HL-60 (cell line): ENCODE data around the gene CHCHD6.

ENCODE experiments used
- DNase-seq, 2 experiments: peaks; one replicate each; pipeline ENCODE4 v3.0.0-alpha.2; 2010 to 2020; ENCODE audit warnings: low read depth in 1 of 2, low spot score in 1 of 2
- H3K27ac ChIP-seq: fragments of 250-450 bp; sonication (Bioruptor Pico); replicated peaks from 2 replicates; pipeline ENCODE4 v1.5.1; 2020; ENCODE audit warnings: mild to moderate bottlenecking, moderate library complexity
- H3K27me3 ChIP-seq: fragments of 250-450 bp; sonication (Bioruptor Pico); 2 replicates; pipeline ENCODE4 v1.5.1; 2021; ENCODE audit warnings: mild to moderate bottlenecking, moderate library complexity; ENCODE audit not compliant: insufficient read depth, poor library complexity, severe bottlenecking
- H3K4me3 ChIP-seq: replicated peaks from 2 replicates; pipeline ENCODE4 v1.5.1; 2011; ENCODE audit warnings: mild to moderate bottlenecking, control low read depth, low read length; ENCODE audit not compliant: insufficient read depth
- GABPA ChIP-seq: IDR thresholded peaks from 2 replicates; pipeline ENCODE4 v1.6.1; 2012; ENCODE audit warnings: low read depth
- POLR2AphosphoS5 ChIP-seq: IDR thresholded peaks from 2 replicates; pipeline ENCODE4 v1.6.1; 2012; ENCODE audit warnings: low read depth
- SPI1 ChIP-seq: IDR thresholded peaks from 2 replicates; pipeline ENCODE4 v1.6.1; 2012; ENCODE audit warnings: low read depth, mild to moderate bottlenecking, borderline replicate concordance
- TF ChIP-seq, protein P1 (sequence below): IDR thresholded peaks from one replicate; pipeline ENCODE4 v1.5.1; 2011; ENCODE audit warnings: low read length, control low read depth, inconsistent platforms; ENCODE audit not compliant: insufficient read depth
- TF ChIP-seq, protein P2 (sequence below): IDR thresholded peaks from 2 replicates; pipeline ENCODE4 v1.6.1; 2012; ENCODE audit warnings: low read depth; ENCODE audit not compliant: insufficient replicate concordance

The CHCHD6 gene

DNA sequence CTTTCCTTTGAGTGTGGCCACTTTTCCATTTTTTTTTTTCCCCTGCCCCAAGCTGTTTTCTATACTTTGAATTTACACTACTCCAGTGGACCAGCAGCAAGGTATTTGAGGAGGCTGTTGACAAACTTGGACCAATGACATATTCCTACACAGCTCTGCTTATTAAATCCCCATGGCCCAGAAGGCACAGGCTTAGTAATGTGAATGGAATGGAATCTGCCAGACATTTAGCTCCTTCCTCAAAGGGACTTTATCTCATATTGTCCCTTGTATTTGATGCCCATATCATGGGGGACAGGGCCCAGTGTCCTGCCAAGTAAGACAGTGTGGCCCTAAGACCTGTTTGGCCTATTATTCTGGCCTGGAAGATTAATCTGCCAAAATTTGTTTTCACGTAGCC lies 107.5 kb downstream of the CHCHD6 start:
- no peak overlapping the region for H3K27ac ChIP-seq
- no peak overlapping the region for H3K4me3 ChIP-seq
- no peaks in the 10 kb centered on the region for H3K27me3 ChIP-seq
- DNase-seq, result no peak
- TF ChIP-seq POLR2AphosphoS5 (no peak), GABPA (no peak), SPI1 (no peak)
- TF ChIP-seq, protein P1, sequence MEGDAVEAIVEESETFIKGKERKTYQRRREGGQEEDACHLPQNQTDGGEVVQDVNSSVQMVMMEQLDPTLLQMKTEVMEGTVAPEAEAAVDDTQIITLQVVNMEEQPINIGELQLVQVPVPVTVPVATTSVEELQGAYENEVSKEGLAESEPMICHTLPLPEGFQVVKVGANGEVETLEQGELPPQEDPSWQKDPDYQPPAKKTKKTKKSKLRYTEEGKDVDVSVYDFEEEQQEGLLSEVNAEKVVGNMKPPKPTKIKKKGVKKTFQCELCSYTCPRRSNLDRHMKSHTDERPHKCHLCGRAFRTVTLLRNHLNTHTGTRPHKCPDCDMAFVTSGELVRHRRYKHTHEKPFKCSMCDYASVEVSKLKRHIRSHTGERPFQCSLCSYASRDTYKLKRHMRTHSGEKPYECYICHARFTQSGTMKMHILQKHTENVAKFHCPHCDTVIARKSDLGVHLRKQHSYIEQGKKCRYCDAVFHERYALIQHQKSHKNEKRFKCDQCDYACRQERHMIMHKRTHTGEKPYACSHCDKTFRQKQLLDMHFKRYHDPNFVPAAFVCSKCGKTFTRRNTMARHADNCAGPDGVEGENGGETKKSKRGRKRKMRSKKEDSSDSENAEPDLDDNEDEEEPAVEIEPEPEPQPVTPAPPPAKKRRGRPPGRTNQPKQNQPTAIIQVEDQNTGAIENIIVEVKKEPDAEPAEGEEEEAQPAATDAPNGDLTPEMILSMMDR, result no peak
- TF ChIP-seq, protein P2, sequence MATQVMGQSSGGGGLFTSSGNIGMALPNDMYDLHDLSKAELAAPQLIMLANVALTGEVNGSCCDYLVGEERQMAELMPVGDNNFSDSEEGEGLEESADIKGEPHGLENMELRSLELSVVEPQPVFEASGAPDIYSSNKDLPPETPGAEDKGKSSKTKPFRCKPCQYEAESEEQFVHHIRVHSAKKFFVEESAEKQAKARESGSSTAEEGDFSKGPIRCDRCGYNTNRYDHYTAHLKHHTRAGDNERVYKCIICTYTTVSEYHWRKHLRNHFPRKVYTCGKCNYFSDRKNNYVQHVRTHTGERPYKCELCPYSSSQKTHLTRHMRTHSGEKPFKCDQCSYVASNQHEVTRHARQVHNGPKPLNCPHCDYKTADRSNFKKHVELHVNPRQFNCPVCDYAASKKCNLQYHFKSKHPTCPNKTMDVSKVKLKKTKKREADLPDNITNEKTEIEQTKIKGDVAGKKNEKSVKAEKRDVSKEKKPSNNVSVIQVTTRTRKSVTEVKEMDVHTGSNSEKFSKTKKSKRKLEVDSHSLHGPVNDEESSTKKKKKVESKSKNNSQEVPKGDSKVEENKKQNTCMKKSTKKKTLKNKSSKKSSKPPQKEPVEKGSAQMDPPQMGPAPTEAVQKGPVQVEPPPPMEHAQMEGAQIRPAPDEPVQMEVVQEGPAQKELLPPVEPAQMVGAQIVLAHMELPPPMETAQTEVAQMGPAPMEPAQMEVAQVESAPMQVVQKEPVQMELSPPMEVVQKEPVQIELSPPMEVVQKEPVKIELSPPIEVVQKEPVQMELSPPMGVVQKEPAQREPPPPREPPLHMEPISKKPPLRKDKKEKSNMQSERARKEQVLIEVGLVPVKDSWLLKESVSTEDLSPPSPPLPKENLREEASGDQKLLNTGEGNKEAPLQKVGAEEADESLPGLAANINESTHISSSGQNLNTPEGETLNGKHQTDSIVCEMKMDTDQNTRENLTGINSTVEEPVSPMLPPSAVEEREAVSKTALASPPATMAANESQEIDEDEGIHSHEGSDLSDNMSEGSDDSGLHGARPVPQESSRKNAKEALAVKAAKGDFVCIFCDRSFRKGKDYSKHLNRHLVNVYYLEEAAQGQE, result no peak

DNA sequence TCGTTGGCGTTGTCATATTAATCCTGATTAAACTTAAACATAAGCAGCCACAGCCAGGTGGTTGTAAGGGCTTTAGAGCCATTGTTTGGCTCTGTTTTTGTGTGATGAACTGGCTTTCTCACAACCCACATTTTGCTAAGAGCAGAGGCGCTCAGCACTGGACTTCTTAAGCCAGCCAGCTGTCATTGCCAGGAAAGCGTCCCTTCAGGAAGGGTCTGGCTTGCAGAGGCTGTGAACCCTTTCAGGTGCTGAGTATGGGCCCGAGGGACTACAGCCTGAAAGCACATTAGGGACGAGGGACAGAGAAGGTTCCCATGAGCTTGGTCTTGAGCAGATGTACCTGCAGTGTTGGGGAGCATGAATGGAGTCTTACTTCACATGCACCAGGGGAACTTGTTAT lies 112.3 kb downstream of the CHCHD6 start:
- no peak for DNase-seq
- TF ChIP-seq GABPA (no peak), SPI1 (no peak), POLR2AphosphoS5 (no peak)
- TF ChIP-seq, protein P2, result no peak
- TF ChIP-seq, protein P1, result no peak
- no peaks in the 10 kb centered on the region for H3K27me3 ChIP-seq
- H3K4me3 ChIP-seq, result no peak overlapping the region
- no peak overlapping the region for H3K27ac ChIP-seq

DNA sequence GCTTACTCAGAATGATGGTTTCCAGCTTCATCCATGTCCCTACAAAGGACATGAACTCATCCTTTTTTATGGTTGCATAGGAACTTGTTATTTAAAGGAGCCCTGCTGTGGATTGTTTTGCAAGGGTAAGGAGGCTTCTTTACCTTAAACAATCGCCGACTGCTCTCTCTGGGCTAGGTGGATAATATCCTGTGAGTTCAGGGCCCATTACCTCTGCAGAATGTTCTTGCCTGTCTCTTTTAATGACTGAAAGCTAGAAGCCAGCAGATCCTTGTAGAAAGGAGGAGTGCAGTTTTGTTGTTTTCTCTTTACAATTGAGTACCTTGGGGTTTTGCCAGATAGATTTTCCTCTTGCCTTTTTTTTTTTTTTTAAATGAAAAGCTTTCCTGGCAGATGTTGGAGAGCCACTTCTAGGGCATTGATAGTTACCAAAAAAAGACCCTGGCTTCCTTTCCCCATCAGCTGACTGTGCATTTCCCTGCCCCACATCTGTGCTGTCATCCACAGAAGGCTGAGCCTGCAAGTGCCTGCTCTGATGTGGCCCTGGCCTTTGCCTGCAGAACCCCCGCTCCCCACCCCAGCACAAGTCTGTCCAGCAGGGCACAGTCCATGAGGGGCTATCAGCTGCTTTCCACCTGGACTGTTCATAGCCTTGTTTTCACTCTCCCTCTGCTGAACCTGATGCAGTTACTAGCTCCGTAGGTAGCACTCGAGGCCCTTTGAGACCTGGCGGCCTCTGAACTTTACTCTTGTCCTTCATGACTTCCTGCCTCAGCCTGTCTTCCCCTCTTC lies 113.1 kb downstream of the CHCHD6 start:
- H3K4me3 ChIP-seq, result no peak overlapping the region
- no peak overlapping the region for H3K27ac ChIP-seq
- no peak for TF ChIP-seq GABPA
- TF ChIP-seq SPI1, result no peak
- TF ChIP-seq, protein P2, result no peak
- no peak for TF ChIP-seq POLR2AphosphoS5
- TF ChIP-seq, protein P1, result no peak
- H3K27me3 ChIP-seq, result no peaks in the 10 kb centered on the region
- no peak for DNase-seq
